HepG2 (cell line): Measurements from ENCODE around the gene HERC6. TPM values are rescaled to one million over a fixed set of nuclear protein-coding genes. Genes with fewer than 3 reads are reported as not detected.

ENCODE experiments used
- AHR ChIP-seq: IDR thresholded peaks from 2 replicates; pipeline ENCODE4 v1.6.1; 2018; ENCODE audit warnings: missing genetic modification reagents, missing compliant biosample characterization
- ATF2 ChIP-seq: sonication (generic); formaldehyde crosslinking; IDR thresholded peaks from 2 replicates; pipeline ENCODE4 v1.4.0; 2020; ENCODE audit warnings: missing genetic modification reagents
- FOXJ3 ChIP-seq: sonication (generic); formaldehyde crosslinking; IDR thresholded peaks from 2 replicates; pipeline ENCODE4 v1.4.0; 2020; ENCODE audit warnings: missing genetic modification reagents, mild to moderate bottlenecking, borderline replicate concordance
- IKZF4 ChIP-seq: sonication (generic); formaldehyde crosslinking; IDR thresholded peaks from 2 replicates; pipeline ENCODE4 v1.5.1; 2020; ENCODE audit warnings: borderline replicate concordance, mild to moderate bottlenecking, low read depth, missing genetic modification reagents; ENCODE audit errors: not compliant biosample characterization
- MIER3 ChIP-seq: IDR thresholded peaks from 2 replicates; pipeline ENCODE4 v1.6.1; 2016; ENCODE audit warnings: missing compliant biosample characterization, borderline replicate concordance
- MYNN ChIP-seq: sonication (generic); formaldehyde crosslinking; IDR thresholded peaks from 2 replicates; pipeline ENCODE4 v1.4.0; 2020; ENCODE audit warnings: mild to moderate bottlenecking, low read depth, missing genetic modification reagents
- TFDP2 ChIP-seq: sonication (generic); formaldehyde crosslinking; IDR thresholded peaks from 2 replicates; pipeline ENCODE4 v1.4.0; 2020; ENCODE audit warnings: missing genetic modification reagents
- THAP8 ChIP-seq: sonication (generic); formaldehyde crosslinking; IDR thresholded peaks from 2 replicates; pipeline ENCODE4 v1.5.1; 2020; ENCODE audit warnings: missing genetic modification reagents, mild to moderate bottlenecking, borderline replicate concordance
- UBTF ChIP-seq: sonication (generic); formaldehyde crosslinking; IDR thresholded peaks from 2 replicates; pipeline ENCODE4 v1.4.0; 2020; ENCODE audit warnings: mild to moderate bottlenecking, missing genetic modification reagents
- ZFP91 ChIP-seq: sonication (generic); formaldehyde crosslinking; IDR thresholded peaks from 2 replicates; pipeline ENCODE4 v1.9.0; 2022; ENCODE audit warnings: missing genetic modification reagents, mild to moderate bottlenecking, borderline replicate concordance
- ZNF543 ChIP-seq: sonication (generic); formaldehyde crosslinking; IDR thresholded peaks from 2 replicates; pipeline ENCODE4 v1.4.0; 2020; ENCODE audit warnings: mild to moderate bottlenecking, missing genetic modification reagents
- ZNF646 ChIP-seq: sonication (generic); formaldehyde crosslinking; IDR thresholded peaks from 2 replicates; pipeline ENCODE4 v1.9.0; 2021; ENCODE audit warnings: mild to moderate bottlenecking, missing genetic modification reagents
- ZSCAN25 ChIP-seq: sonication (generic); formaldehyde crosslinking; IDR thresholded peaks from 2 replicates; pipeline ENCODE4 v1.8.0; 2022; ENCODE audit warnings: mild to moderate bottlenecking, missing genetic modification reagents
- polyA plus RNA-seq, 8 experiments: library from polyadenylated mRNA; depleted of rRNA in 3 of 8; stranded (reverse) in 7 of 8; unstranded in 1 of 8; fragments of >200 nt; fragmentation: Illumina TruSeq in 4 of 8; extraction: Trizol in 4 of 8; gene quantifications; 2 replicates each; pipeline versions ENCODE4 v1.2.1 to v1.2.3, GENCODE V29; 2011 to 2016; ENCODE audit warnings: low read depth in 4 of 8, missing spikeins in 1 of 8, mixed read lengths in 1 of 8; ENCODE audit not compliant: insufficient read depth in 1 of 8
- total RNA-seq, 5 experiments: library from RNA; depleted of rRNA; stranded (reverse); fragments of >200 nt; fragmentation: Illumina TruSeq; extraction: Trizol; gene quantifications; 2 replicates each; pipeline ENCODE4 v1.2.3, GENCODE V29; 2016; ENCODE audit warnings: low read depth in 1 of 5

HERC6 gene
- total and polyA plus RNA-seq, 2 of the 13 experiments (the other 11 are each of a cell fraction or from before 2014, with no cell fraction given): 0.50 to 2.0 TPM

- TF ChIP-seq AHR (CRISPR knock-in tag): no peak
- TF ChIP-seq ZFP91 (CRISPR knock-in tag): peak; percentile 76
- TF ChIP-seq ZSCAN25 (CRISPR knock-in tag): peak; percentile 56; the same call in 1 of the 2 replicates
- TF ChIP-seq IKZF4 (CRISPR knock-in tag): peak; percentile 13
- TF ChIP-seq MYNN (CRISPR knock-in tag): 0 out of 2 replicates have a peak, but pooled peaks have one; percentile 42
- peak; percentile 26; the same call in 1 of the 2 replicates for TF ChIP-seq MIER3
- TF ChIP-seq ATF2 (CRISPR knock-in tag): peak; percentile 18; the same call in 1 of the 2 replicates
- TF ChIP-seq THAP8 (CRISPR knock-in tag): peak; percentile 64; the same call in 1 of the 2 replicates
- peak; percentile 55; the same call in 1 of the 2 replicates for TF ChIP-seq TFDP2 (CRISPR knock-in tag)
- 0 out of 2 replicates have a peak, but pooled peaks have one; percentile 31 for TF ChIP-seq ZNF646 (CRISPR knock-in tag)
- TF ChIP-seq UBTF (CRISPR knock-in tag): peak; percentile 70
- 0 out of 2 replicates have a peak, but pooled peaks have one; percentile 44 for TF ChIP-seq ZNF543
- peak; percentile 32; the same call in 1 of the 2 replicates for TF ChIP-seq FOXJ3 (CRISPR knock-in tag)
Measured at GRCh38 chr4:88456670-88457306, 78.1 kb downstream of the HERC6 start, which contains the start of gene HERC5 (continued).
